Stimulated activated naive CD4-positive, alpha-beta T cell (primary cell): ENCODE data around the gene ZNF614.
"Not testable (repeated sequence)": the region's sequence is repeated elsewhere in the genome, so short reads cannot be mapped to it uniquely, and the experiment has no call there.

Source experiments
- DNase-seq, 6 experiments: peaks; one replicate each; lab custom pipeline; 2025; lab: John Stamatoyannopoulos, UW

Gene ZNF614

DNA sequence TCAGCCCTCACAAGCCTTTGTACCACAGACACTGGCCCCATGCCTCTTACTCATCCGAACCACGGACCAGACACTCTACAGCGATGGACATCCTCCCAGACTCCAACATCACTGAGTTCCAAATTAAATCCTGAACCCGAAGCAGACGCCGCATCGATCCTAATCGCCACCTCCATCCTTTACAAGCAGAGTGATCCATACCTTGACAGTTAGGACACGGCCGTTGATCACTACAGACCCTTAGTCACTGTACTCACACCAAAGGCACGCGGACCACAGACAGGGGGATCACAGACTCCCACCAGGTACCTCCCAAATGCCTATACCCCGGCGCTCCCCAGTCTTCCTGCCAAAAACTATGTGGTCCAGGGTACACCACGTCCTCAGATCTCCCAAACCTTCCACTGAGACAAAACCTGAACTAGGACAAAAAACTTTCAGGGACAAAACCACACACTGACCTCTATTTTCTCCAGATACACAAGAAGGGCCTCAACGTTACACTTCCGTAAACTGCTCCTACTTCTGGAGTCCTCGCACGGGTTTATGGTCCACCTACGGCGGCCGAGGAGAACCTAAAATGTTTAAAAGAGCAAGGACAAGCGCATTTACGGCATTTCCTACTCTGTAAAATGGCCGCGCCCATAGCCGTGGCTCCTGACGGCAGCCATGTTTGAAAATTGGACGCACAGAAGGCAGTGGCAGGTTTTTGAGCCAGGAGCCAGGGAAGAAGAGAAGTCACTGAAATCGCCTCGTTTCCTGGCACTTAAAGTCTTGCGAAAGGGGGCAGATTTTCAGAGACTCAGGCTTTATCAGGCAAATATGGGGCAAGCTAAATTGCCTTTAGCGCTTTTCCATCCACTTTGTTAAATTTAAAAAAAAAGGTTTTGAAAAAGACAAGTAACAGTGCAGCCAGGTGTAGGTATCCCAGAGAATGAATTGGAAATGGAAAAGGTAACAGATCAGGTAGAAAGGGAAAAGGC is 41.6 kb downstream of the ZNF614 start, which contains the start of gene ZNF350:
Gene ZNF350, minus strand, starts transcription at position 532 of the 983 bp plus-strand sequence. CDS start 12,480 bp downstream, outside the sequence.
- peak; percentile 77 to 90 (median 87) for DNase-seq

DNA sequence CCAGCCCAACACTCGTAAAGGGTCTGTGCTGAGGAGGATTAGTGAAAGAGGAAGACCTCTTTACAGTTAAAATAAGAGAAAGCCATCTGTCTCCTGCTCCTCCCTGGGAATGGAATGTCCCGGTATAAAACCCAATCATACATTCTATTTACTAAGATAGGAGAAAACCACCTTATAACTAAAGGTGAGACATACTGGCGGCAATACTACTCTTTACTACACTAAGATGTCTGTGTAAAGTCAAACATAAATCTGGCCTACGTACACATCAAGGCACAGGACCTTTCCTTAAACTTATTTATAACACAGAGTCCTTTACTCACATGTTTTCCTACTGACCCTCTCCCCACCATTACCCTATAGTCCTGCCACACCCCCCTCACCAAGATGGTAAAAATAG is 44.8 kb downstream of the ZNF614 start:
- no peak for DNase-seq

DNA sequence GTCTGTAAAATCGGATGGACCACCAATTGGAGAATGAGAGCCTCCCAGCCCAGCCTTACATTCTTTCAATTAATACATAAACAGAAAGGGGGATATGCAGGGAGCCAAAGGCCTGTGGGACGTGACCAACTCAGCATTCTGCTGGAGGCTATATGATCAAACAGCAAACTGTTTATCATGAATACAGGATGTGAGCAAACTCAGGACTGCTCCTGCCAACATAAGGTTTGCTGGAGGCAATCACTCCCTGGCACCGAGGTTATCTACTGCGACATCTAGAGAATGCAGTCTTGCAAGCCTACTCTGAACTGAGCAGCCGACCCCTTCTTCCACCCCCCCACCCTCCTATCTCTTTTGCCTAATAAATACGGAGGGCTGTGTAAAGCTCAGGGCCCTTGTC is 47.3 kb downstream of the ZNF614 start:
- DNase-seq: not testable (repeated sequence)

DNA sequence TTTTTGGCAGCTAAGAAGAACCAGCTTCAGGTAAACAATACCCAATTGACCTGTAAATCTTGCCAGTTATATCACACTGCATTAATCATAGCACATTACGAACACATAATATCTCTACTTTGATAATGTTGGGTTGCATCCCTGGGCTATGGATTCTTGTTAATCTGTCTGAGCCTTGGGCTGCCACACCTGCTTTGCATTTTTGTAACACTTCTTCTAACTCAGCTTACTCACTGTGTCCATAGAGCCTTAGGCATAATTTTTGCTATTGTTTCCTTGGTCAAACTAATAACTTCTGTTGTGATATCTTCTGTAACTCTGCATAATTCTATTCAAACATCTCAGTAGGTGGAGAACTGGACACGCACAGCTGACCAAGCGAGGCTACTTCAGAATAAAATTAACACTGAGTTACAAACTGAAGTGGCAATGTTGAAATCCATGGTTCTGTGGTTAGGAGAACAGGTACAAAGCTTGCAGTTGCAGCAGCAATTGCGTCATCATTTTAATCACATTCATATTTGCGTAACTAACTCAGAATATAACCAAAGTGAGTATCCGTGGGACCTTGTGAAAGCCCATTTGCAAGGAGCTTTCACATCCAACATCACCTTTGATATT is 48.0 kb downstream of the ZNF614 start:
- DNase-seq: no peak

DNA sequence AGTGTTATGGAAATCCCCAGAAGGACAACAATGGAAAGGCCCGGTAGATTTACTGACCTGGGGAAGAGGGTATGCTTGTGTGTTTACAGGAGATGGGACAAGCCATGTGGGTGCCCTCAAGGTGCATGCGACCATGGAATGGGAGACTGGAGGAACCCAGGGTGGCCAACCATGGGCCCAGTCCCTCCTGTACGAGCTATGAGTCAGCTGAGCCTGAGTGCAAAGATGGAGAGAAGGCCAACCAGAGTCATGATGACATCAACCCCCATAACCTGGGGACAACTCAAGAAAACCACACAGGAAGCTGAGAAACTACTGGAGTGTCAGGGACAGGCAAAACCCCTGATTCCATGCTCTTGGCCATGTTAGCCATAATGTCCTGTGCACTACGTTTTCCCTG is 49.3 kb downstream of the ZNF614 start:
- DNase-seq: no peak

DNA sequence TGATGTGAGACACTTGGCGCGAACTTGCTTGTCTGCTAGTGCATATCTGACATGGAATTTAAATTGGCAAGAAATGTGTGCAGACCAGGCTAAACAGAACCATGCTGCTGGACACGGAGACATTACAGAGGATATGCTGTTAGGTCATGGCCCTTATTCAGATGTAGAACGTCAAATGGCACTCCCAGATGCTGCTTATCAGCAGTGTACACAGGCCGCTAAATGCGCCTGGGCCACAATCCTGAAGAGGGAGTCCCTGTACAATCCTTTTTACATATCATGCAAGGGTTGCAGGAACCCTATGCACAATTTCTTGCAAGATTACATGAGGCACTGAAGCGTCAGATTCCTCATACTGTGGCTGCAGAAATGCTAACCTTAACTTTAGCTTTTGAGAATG is 50.8 kb downstream of the ZNF614 start:
- no peak for DNase-seq

DNA sequence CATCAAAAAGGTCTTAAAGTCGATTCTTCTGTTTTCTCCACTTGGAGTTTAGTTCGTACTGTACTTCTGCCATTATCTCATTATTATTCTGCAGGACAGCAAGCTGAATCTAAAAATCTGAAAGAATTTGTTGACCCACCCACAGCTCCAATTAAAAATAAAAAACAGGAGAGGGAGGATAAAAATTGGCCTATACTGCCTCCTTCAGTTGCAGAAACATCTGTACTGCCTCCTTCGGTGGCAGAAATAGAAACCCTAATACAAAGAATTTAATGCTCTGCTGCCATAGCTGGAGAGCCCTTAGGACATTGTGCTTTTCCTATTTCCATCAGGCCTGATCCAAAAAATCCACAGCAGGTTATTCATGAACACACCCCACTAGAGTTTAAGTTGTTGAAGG is 51.3 kb downstream of the ZNF614 start:
- DNase-seq: no peak

DNA sequence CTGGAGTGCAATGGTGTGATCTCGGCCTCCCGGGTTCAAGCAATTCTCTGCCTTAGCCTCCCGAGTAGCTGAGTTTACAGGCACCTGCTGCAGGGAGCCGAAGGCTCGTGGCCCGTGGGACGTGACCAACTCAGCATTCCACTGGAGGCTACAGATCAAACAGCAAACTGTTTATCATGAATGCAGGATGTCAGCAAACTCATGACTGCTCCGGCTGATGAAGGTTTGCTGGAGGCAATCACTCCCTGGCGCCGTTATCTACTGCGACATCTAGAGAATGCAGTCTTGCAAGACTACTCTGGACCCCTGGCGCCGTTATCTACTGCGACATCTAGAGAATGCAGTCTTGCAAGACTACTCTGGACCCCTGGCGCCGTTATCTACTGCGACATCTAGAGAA is 52.4 kb downstream of the ZNF614 start:
- DNase-seq: not testable (repeated sequence)

DNA sequence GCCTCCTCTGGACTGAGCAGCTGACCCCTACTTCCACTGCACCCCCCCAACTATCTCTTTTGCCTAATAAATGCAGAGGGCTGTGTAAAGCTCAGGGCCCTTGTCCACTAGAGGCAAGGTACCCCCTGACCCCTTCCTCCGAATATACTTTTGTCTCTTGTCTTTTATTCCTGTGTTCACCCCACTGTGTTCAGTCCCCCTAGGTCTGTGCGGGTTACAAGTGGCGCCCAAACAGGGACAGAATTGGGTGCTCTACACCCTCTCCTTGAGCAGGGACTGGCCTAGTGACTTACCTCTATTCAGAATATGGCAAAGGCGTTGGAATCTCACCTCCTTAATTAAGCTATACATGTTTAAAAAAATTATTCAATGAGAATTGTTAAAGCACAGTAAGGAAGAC is 56.6 kb downstream of the ZNF614 start:
- peak in 1 of 6 experiments; percentile 25 for DNase-seq

DNA sequence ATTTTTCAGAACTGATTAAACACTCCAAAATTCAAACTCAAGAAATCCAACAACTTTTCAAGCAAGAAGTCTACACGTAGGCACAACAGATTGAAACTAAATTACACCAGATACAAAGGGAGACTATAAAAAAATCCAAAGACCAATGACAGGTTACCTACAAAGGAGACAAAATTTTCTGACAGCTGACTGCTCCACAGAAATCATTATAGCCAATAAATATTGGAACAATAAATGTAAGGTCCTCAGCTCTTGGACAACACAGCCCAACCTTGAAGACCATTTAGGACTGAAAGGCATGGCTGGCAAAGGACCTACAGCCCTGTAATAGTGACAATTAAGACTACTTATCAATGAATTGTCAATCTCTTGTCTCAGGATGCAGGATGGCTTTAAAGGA is 57.5 kb downstream of the ZNF614 start:
- DNase-seq: no peak

DNA sequence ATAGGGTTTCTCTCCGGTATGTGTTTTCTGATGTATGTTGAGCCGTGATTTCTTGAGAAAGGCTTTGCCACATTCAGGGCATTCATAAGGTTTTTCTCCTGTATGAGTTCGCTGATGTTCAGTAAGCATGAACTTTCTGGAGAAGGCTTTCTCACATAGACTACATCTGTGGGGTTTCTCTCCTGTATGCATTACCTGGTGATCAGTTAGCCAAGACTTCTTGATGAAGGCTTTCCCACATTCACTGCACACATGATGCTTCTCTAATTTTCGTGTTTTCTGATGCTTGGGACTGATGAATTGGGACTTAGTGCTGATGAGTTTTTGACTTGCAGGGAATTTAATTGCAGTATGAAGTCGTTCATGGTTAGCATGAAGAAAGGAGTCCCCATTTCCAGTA is 62.6 kb downstream of the ZNF614 start:
- no peak for DNase-seq
